Measurements from ENCODE around the gene SLC38A9.

DNA sequence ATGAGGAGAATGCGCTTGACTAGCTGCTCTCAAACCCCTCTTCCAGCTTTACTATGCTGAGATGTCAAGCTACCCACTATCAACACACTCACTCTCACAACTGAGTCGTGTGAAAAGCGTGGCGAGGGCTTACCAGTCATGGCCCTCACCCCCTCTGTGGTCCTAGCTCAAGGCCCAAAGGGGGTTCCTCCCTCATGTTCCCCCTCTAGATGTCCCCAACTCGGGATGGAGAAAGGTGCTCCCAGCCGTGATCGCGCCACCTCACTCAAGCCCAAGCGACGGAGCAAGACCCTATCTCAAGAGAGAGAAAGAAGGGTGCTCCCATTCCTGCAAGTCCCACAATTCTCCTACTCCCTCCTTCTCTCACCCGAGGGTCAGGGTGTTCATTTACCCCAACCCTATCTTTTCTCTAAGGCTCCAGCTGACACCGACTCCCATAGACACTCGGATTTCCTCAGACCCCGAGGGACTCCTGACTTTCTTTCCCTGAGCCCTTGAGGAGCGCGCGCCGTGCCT lies 559 bp downstream of the SLC38A9 start:
- TF ChIP-seq, protein P1, sequence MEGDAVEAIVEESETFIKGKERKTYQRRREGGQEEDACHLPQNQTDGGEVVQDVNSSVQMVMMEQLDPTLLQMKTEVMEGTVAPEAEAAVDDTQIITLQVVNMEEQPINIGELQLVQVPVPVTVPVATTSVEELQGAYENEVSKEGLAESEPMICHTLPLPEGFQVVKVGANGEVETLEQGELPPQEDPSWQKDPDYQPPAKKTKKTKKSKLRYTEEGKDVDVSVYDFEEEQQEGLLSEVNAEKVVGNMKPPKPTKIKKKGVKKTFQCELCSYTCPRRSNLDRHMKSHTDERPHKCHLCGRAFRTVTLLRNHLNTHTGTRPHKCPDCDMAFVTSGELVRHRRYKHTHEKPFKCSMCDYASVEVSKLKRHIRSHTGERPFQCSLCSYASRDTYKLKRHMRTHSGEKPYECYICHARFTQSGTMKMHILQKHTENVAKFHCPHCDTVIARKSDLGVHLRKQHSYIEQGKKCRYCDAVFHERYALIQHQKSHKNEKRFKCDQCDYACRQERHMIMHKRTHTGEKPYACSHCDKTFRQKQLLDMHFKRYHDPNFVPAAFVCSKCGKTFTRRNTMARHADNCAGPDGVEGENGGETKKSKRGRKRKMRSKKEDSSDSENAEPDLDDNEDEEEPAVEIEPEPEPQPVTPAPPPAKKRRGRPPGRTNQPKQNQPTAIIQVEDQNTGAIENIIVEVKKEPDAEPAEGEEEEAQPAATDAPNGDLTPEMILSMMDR (IDR thresholded peaks at IDR 0.05) = no peak
- TF ChIP-seq POLR2A (IDR thresholded peaks at IDR 0.05) = no peak
- no peak for TF ChIP-seq POLR2AphosphoS5 (IDR thresholded peaks at IDR 0.05)
- no peak for TF ChIP-seq EP300 (IDR thresholded peaks at IDR 0.05; ENCODE audit: low read depth)

Measured in transverse colon (tissue), 4 donors.